ENCODE data around the gene SEC24D.

SEC24D gene

GRCh38 chr4:118767109-118767508 is 68.8 kb downstream of the SEC24D start:
- Histone ChIP-seq H3K4me2 (ENCODE audit: low read length) (no peak overlapping the region), H3F3A (ENCODE audit: control insufficient read depth, insufficient read depth) (0 out of 2 replicates have a peak, but pooled peaks cover 2% of the 10 kb centered on the region), H3K27me3 (ENCODE audit: control insufficient read depth, low read length) (no peaks in the 10 kb centered on the region), H3K9me2 (replicated peaks; ENCODE audit: control insufficient read depth, low read length) (no peaks in the 10 kb centered on the region), H4K20me1 (ENCODE audit: control insufficient read depth, insufficient read depth, low read depth, low read length) (no peaks in the 10 kb centered on the region), H3K36me3 (ENCODE audit: control insufficient read depth, low read length) (peaks cover 17% of the 10 kb centered on the region), H3K4me1 (ENCODE audit: control insufficient read depth, low read length) (peaks cover 7% of the 10 kb centered on the region), H3K79me2 (ENCODE audit: control insufficient read depth, low read length) (no peaks in the 10 kb centered on the region), H3K9me3 (ENCODE audit: control insufficient read depth, insufficient read depth, low read length) (no peaks in the 10 kb centered on the region), H3K4me3 (ENCODE audit: low read length) (no peak overlapping the region), H3K27ac (ENCODE audit: low read depth, low read length) (no peak overlapping the region)
- no peak for TF ChIP-seq EZH2phosphoT487 (IDR thresholded peaks at IDR 0.05; ENCODE audit: borderline replicate concordance, low read length)

- Histone ChIP-seq H3F3A (ENCODE audit: control insufficient read depth, insufficient read depth) (peaks cover 4% of the 10 kb centered on the region; the same call in 1 of the 2 replicates), H3K4me2 (ENCODE audit: low read length) (no peak overlapping the region), H3K27ac (ENCODE audit: low read depth, low read length) (no peak overlapping the region), H3K4me1 (ENCODE audit: control insufficient read depth, low read length) (peaks cover 23% of the 10 kb centered on the region), H3K9me2 (replicated peaks; ENCODE audit: control insufficient read depth, low read length) (no peaks in the 10 kb centered on the region), H3K36me3 (ENCODE audit: control insufficient read depth, low read length) (peaks cover 27% of the 10 kb centered on the region), H3K27me3 (ENCODE audit: control insufficient read depth, low read length) (no peaks in the 10 kb centered on the region), H3K9me3 (ENCODE audit: control insufficient read depth, insufficient read depth, low read length) (no peaks in the 10 kb centered on the region), H3K4me3 (ENCODE audit: low read length) (no peak overlapping the region), H3K79me2 (ENCODE audit: control insufficient read depth, low read length) (peaks cover 5% of the 10 kb centered on the region; the same call in 1 of the 2 replicates), H4K20me1 (ENCODE audit: control insufficient read depth, insufficient read depth, low read depth, low read length) (no peaks in the 10 kb centered on the region)
- TF ChIP-seq EZH2phosphoT487 (IDR thresholded peaks at IDR 0.05; ENCODE audit: borderline replicate concordance, low read length) = no peak
- no peak for TF ChIP-seq CTCF (IDR thresholded peaks at IDR 0.05; ENCODE audit: low read depth, low read length, poor library complexity, severe bottlenecking)
These were observed 70.5 kb downstream of the SEC24D start for GRCh38 chr4:118765399-118765798.

- H3K36me3 ChIP-seq (ENCODE audit: control insufficient read depth, low read length) = peaks cover 27% of the 10 kb centered on the region
These were observed 73.0 kb downstream of the SEC24D start for GRCh38 chr4:118762730-118763477.

More at GRCh38 chr4:118762730-118763477, 73.0 kb downstream of the SEC24D start:
- no peak for TF ChIP-seq CTCF (IDR thresholded peaks at IDR 0.05; ENCODE audit: low read depth, low read length, poor library complexity, severe bottlenecking)
- TF ChIP-seq EZH2phosphoT487 (IDR thresholded peaks at IDR 0.05; ENCODE audit: borderline replicate concordance, low read length) = no peak
- Histone ChIP-seq H3K4me1 (ENCODE audit: control insufficient read depth, low read length) (peaks cover 43% of the 10 kb centered on the region), H3K4me2 (ENCODE audit: low read length) (0 out of 2 replicates have a peak overlapping the region, but pooled peaks have one; percentile 6), H3F3A (ENCODE audit: control insufficient read depth, insufficient read depth) (peaks cover 22% of the 10 kb centered on the region), H3K79me2 (ENCODE audit: control insufficient read depth, low read length) (peaks cover 12% of the 10 kb centered on the region), H3K9me3 (ENCODE audit: control insufficient read depth, insufficient read depth, low read length) (no peaks in the 10 kb centered on the region), H3K27ac (ENCODE audit: low read depth, low read length) (no peak overlapping the region), H4K20me1 (ENCODE audit: control insufficient read depth, insufficient read depth, low read depth, low read length) (no peaks in the 10 kb centered on the region), H3K9me2 (replicated peaks; ENCODE audit: control insufficient read depth, low read length) (no peaks in the 10 kb centered on the region), H3K27me3 (ENCODE audit: control insufficient read depth, low read length) (no peaks in the 10 kb centered on the region), H3K4me3 (ENCODE audit: low read length) (no peak overlapping the region)

Measured in DOHH2 (cell line).